Smooth muscle cell (in vitro differentiated cells): Measurements from ENCODE around the gene ZNF853. TPM values are rescaled to one million over a fixed set of nuclear protein-coding genes. Genes with fewer than 3 reads are reported as not detected.

ENCODE experiments used
- DNase-seq: peaks from one replicate; lab custom pipeline; 2025; ENCODE audit not compliant: unreplicated experiment; lab: John Stamatoyannopoulos, UW
- H2AFZ ChIP-seq: fragments of 200-600 bp; sonication (generic); 2 replicates; pipeline ENCODE4 v1.6.0; 2016; ENCODE audit warnings: antibody characterized with exemption, low read depth, mild to moderate bottlenecking
- H3F3A ChIP-seq: fragments of 200-600 bp; sonication (generic); 2 replicates; pipeline ENCODE4 v1.6.0; 2017; ENCODE audit warnings: antibody characterized with exemption, low read depth
- H3K27ac ChIP-seq: fragments of 200-600 bp; sonication (generic); 2 replicates; pipeline ENCODE4 v1.5.1; 2016; ENCODE audit warnings: low read depth, mild to moderate bottlenecking
- H3K27me3 ChIP-seq: fragments of 200-600 bp; sonication (generic); 2 replicates; pipeline ENCODE4 v1.6.1; 2016; ENCODE audit warnings: low read depth, mild to moderate bottlenecking
- H3K36me3 ChIP-seq: fragments of 200-600 bp; sonication (generic); 2 replicates; pipeline ENCODE4 v1.5.1; 2016; ENCODE audit warnings: low read depth
- H3K4me1 ChIP-seq: fragments of 200-600 bp; sonication (generic); 2 replicates; pipeline ENCODE4 v1.5.1; 2016; ENCODE audit warnings: low read depth
- H3K4me2 ChIP-seq: fragments of 200-600 bp; sonication (generic); 2 replicates; pipeline ENCODE4 v1.6.0; 2016; ENCODE audit warnings: mild to moderate bottlenecking
- H3K4me3 ChIP-seq: fragments of 200-600 bp; sonication (generic); 2 replicates; pipeline ENCODE4 v1.5.1; 2016; ENCODE audit warnings: mild to moderate bottlenecking
- H3K79me2 ChIP-seq: fragments of 200-600 bp; sonication (generic); 2 replicates; pipeline ENCODE4 v1.6.0; 2016; ENCODE audit warnings: low read depth, mild to moderate bottlenecking
- H3K9ac ChIP-seq: fragments of 200-600 bp; sonication (generic); 2 replicates; pipeline ENCODE4 v1.6.0; 2016; ENCODE audit warnings: low read depth
- H3K9me3 ChIP-seq: fragments of 200-600 bp; sonication (generic); replicated peaks from 2 replicates; pipeline ENCODE4 v1.5.1; 2016; ENCODE audit warnings: low read depth
- H4K20me1 ChIP-seq: fragments of 200-600 bp; sonication (generic); 2 replicates; pipeline ENCODE4 v1.6.0; 2016; ENCODE audit warnings: low read depth
- CTCF ChIP-seq: fragments of 200-600 bp; sonication (generic); IDR thresholded peaks from 2 replicates; pipeline ENCODE4 v1.5.1; 2017; ENCODE audit warnings: borderline replicate concordance, mild to moderate bottlenecking, antibody characterized with exemption; ENCODE audit not compliant: insufficient read depth, poor library complexity, severe bottlenecking
- WGBS: methylation state at CpG from one replicate; pipeline ENCODE4 v1.1.7; 2016; ENCODE audit warnings: low lambda C conversion rate; 5-methylcytosine and 5-hydroxymethylcytosine counted together
- polyA plus RNA-seq: library from polyadenylated mRNA; unstranded; fragments of >200 nt; fragmentation: Nextera tagmentation; extraction: Ambion mirVana; gene quantifications from 2 replicates; pipeline ENCODE4 v1.2.1, GENCODE V29; 2016
- total RNA-seq: library from RNA; depleted of rRNA; stranded (reverse); fragments of >200 nt; gene quantifications from 2 replicates; pipeline ENCODE4 v1.2.3, GENCODE V29; 2014

Gene ZNF853
- total and polyA plus RNA-seq, 2 experiments from 2014 or later = 8.9 to 10.3 TPM

GRCh38 chr7:6648066-6648814, 32.8 kb downstream of the ZNF853 start:
- Histone ChIP-seq H4K20me1 (peaks cover 32% of the 10 kb centered on the region), H3K79me2 (no peaks in the 10 kb centered on the region), H3F3A (no peaks in the 10 kb centered on the region), H3K36me3 (no peaks in the 10 kb centered on the region), H3K4me2 (no peak overlapping the region), H3K27ac (no peak overlapping the region), H3K27me3 (no peaks in the 10 kb centered on the region), H3K4me3 (no peak overlapping the region), H3K9ac (no peak overlapping the region), H3K4me1 (no peaks in the 10 kb centered on the region), H2AFZ (no peak overlapping the region), H3K9me3 (no peaks in the 10 kb centered on the region)
- no peak for DNase-seq
- 90% methylated on average over 17 of the region's 17 CpGs for WGBS
- no peak for TF ChIP-seq CTCF

GRCh38 chr7:6648815-6649104, 33.4 kb downstream of the ZNF853 start:
- no peak for TF ChIP-seq CTCF
- Histone ChIP-seq H3K27me3 (no peaks in the 10 kb centered on the region), H3K9ac (no peak overlapping the region), H3K4me2 (no peak overlapping the region), H3K4me3 (no peak overlapping the region), H3F3A (no peaks in the 10 kb centered on the region), H2AFZ (no peak overlapping the region), H3K9me3 (no peaks in the 10 kb centered on the region), H3K4me1 (no peaks in the 10 kb centered on the region), H4K20me1 (peaks cover 32% of the 10 kb centered on the region), H3K79me2 (no peaks in the 10 kb centered on the region), H3K36me3 (no peaks in the 10 kb centered on the region), H3K27ac (no peak overlapping the region)
- 100% methylated on average over 5 of the region's 5 CpGs for WGBS
- DNase-seq = no peak

DNA sequence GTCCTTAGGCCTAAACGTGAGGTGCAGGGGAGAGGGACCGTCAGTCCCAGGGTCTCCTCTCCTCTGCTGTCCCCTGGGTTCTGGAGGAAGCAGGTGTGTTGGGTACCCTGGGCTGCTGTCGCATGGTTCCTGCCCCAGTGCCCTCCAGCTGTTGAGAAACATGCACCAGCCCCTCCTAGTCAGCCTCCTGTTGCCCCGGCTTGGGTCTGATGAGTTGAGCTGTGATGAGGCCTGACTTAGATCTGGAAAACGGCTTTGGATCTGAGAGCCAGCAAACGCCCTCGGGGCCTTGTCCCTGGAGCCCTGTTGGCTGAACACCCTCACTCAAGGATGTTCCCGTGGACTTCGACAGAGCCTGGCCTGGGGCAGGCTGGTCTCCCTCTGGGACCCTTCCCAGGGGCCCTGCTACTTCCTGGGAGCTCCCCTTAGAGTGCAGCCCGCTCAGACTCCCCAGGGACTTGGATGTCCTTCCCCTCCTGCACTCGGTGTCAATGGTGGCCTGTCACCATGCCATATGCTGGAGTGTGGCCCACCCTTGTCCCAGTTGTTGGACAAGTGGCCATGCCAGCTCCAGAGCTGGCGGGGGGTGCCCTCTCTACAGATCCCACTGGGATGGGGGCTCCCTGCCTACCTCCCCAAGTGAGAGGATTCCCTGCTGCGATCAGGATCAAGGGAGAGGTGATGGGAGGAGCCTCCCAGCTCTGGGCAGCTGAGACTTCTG, 34.0 kb downstream of the ZNF853 start:
- no peak for DNase-seq
- no peaks in the 10 kb centered on the region for H3K36me3 ChIP-seq
- H2AFZ ChIP-seq = no peak overlapping the region
- H3K27ac ChIP-seq = no peak overlapping the region
- H3K9ac ChIP-seq = no peak overlapping the region
- H3K9me3 ChIP-seq = no peaks in the 10 kb centered on the region
- H3K4me3 ChIP-seq = no peak overlapping the region
- H3K4me2 ChIP-seq = no peak overlapping the region
- peaks cover 32% of the 10 kb centered on the region for H4K20me1 ChIP-seq
- no peaks in the 10 kb centered on the region for H3F3A ChIP-seq
- TF ChIP-seq CTCF = no peak
- WGBS = 92% methylated on average over 13 of the region's 13 CpGs
- no peaks in the 10 kb centered on the region for H3K79me2 ChIP-seq
- H3K4me1 ChIP-seq = no peaks in the 10 kb centered on the region
- no peaks in the 10 kb centered on the region for H3K27me3 ChIP-seq
